Gastroesophageal sphincter (tissue), 4 donors: Measurements from ENCODE around the gene SPSB1. TPM values are rescaled to one million over a fixed set of nuclear protein-coding genes. Genes with fewer than 3 reads are reported as not detected.

Source experiments
- ATAC-seq: fragments of 150-250 bp; one replicate; pipeline ENCODE4 v1.9.1; 2016; ENCODE audit warnings: mild to moderate bottlenecking, moderate library complexity
- H3K27ac ChIP-seq, 4 donors: fragments of 200-600 bp; sonication (generic) in 3 of 4; 1 replicate in 3 of 4; 2 replicates in 1 of 4; pipeline ENCODE4 v1.5.1; 2016 to 2019
- H3K27me3 ChIP-seq: fragments of 200-600 bp; sonication (generic); one replicate; pipeline ENCODE4 v1.5.1; 2019
- H3K36me3 ChIP-seq, 2 donors: fragments of 200-600 bp; sonication (generic); one replicate each; pipeline ENCODE4 v1.5.1; 2019; ENCODE audit warnings: control low read depth in 1 of 2
- H3K4me1 ChIP-seq, 3 donors: fragments of 200-600 bp; sonication (generic); 1 replicate in 2 of 3; 2 replicates in 1 of 3; pipeline ENCODE4 v1.5.1; 2016 to 2019; ENCODE audit warnings: control low read depth in 2 of 3
- H3K4me3 ChIP-seq, 2 donors: fragments of 200-600 bp; sonication (generic); one replicate each; pipeline ENCODE4 v1.5.1; 2019; ENCODE audit warnings: mild to moderate bottlenecking in 1 of 2, moderate library complexity in 1 of 2
- H3K9me3 ChIP-seq, 3 donors: fragments of 200-600 bp; sonication (generic); one replicate each; pipeline ENCODE4 v1.5.1; 2017 to 2019; ENCODE audit warnings: control low read depth in 2 of 3
- EP300 ChIP-seq: sonication (generic); formaldehyde crosslinking; IDR thresholded peaks from one replicate; pipeline ENCODE4 v1.6.1; 2017; ENCODE audit warnings: antibody characterized with exemption, mild to moderate bottlenecking
- POLR2A ChIP-seq, 2 donors: fragments of 450-650 bp; IDR thresholded peaks; one replicate each; pipeline ENCODE4 v1.6.1; 2017; ENCODE audit warnings: antibody characterized with exemption in 2 of 2, mild to moderate bottlenecking in 2 of 2, moderate library complexity in 1 of 2
- POLR2AphosphoS5 ChIP-seq: sonication (generic); formaldehyde crosslinking; IDR thresholded peaks from one replicate; pipeline ENCODE4 v1.6.1; 2017; ENCODE audit warnings: antibody characterized with exemption
- WGBS, 2 donors: methylation state at CpG; one replicate each; pipeline ENCODE4 v1.1.5; 2018; ENCODE audit warnings: low coverage in 1 of 2; 5-methylcytosine and 5-hydroxymethylcytosine counted together
- total RNA-seq, 4 donors: library from RNA; depleted of rRNA; stranded (reverse); fragments of >200 nt; gene quantifications; one replicate each; pipeline ENCODE4 v1.1.0, GENCODE V29; 2016
- TF ChIP-seq, protein P1 (sequence below), 4 experiments: fragments of 200-600 bp in 2 of 4; fragments of 450-650 bp in 2 of 4; sonication (generic) in 1 of 4; IDR thresholded peaks; one replicate each; pipeline ENCODE4 v1.5.1; 2017 to 2019; ENCODE audit warnings: antibody characterized with exemption in 4 of 4, mild to moderate bottlenecking in 2 of 4, moderate library complexity in 2 of 4

Gene SPSB1
- total RNA-seq, 4 donors from 2014 or later: 56.3 to 111 (median 99.5) TPM

DNA sequence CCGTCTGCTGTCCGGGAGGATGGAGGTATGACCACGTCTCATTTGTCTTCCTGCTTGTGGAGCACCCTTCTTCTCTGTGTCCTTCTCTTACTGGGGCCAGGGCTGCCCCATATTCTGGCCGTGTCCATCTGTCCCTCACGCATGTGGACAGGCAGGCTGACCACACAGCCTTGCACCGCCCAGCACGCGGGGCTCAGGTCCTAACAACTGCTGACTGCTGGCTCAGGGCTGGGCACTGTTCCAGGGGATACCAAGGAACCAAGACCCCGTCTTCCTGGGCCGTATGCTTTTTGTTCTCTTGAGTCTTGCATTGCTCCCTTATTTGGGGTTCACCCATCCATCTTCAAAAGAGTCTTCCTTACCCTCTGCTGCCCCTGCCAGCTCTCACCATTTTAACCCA lies 17.5 kb upstream of the SPSB1 start:
- peaks cover 0 to 24% (median 6%) of the 10 kb centered on the region in 3 donors for H3K4me1 ChIP-seq
- H3K9me3 ChIP-seq: no peaks in the 10 kb centered on the region
- H3K27me3 ChIP-seq: no peaks in the 10 kb centered on the region
- H3K4me3 ChIP-seq: no peak overlapping the region
- WGBS, 2 donors: 73 to 90% methylated on average over 2 to 10 of the region's 10 CpGs
- TF ChIP-seq EP300 (no peak), POLR2A (IDR thresholded peaks at IDR 0.05) (no peak), POLR2AphosphoS5 (no peak)
- TF ChIP-seq, protein P1, sequence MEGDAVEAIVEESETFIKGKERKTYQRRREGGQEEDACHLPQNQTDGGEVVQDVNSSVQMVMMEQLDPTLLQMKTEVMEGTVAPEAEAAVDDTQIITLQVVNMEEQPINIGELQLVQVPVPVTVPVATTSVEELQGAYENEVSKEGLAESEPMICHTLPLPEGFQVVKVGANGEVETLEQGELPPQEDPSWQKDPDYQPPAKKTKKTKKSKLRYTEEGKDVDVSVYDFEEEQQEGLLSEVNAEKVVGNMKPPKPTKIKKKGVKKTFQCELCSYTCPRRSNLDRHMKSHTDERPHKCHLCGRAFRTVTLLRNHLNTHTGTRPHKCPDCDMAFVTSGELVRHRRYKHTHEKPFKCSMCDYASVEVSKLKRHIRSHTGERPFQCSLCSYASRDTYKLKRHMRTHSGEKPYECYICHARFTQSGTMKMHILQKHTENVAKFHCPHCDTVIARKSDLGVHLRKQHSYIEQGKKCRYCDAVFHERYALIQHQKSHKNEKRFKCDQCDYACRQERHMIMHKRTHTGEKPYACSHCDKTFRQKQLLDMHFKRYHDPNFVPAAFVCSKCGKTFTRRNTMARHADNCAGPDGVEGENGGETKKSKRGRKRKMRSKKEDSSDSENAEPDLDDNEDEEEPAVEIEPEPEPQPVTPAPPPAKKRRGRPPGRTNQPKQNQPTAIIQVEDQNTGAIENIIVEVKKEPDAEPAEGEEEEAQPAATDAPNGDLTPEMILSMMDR (IDR thresholded peaks at IDR 0.05): no peak
- H3K27ac ChIP-seq: no peak overlapping the region
- H3K36me3 ChIP-seq: no peaks in the 10 kb centered on the region
- no peak for ATAC-seq

DNA sequence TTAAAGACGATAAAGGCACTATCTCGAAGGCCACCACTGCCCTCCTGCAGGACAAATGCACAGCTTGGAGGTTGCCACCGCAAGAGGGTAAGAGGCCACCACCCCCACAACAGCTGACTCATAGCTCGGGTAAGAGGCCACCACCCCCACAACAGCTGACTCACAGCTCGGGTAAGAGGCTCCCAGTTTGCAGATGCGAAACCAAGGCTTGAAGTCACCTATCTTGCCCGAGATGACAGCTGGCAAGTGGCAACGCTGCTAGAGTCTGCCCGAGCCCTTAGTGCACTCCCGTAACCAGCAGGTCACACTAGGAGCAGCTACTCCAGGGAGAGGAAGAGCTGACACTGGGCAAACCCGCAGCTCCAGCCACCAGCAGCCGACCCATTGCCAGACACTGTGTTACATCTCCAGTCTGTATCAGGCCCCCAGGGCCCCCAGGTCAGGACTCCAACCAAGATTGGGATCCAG lies 17.1 kb upstream of the SPSB1 start:
- WGBS, 2 donors: 40 to 92% methylated on average over 1 to 5 of the region's 12 CpGs
- H3K27me3 ChIP-seq: no peaks in the 10 kb centered on the region
- no peak for ATAC-seq
- TF ChIP-seq POLR2AphosphoS5 (no peak), POLR2A (IDR thresholded peaks at IDR 0.05) (no peak), EP300 (no peak)
- TF ChIP-seq, protein P1 (IDR thresholded peaks at IDR 0.05): no peak
- no peak overlapping the region for H3K27ac ChIP-seq
- H3K4me3 ChIP-seq: no peak overlapping the region
- H3K9me3 ChIP-seq: no peaks in the 10 kb centered on the region
- H3K36me3 ChIP-seq: no peaks in the 10 kb centered on the region
- H3K4me1 ChIP-seq: peaks cover 0 to 24% (median 8%) of the 10 kb centered on the region in 3 donors

DNA sequence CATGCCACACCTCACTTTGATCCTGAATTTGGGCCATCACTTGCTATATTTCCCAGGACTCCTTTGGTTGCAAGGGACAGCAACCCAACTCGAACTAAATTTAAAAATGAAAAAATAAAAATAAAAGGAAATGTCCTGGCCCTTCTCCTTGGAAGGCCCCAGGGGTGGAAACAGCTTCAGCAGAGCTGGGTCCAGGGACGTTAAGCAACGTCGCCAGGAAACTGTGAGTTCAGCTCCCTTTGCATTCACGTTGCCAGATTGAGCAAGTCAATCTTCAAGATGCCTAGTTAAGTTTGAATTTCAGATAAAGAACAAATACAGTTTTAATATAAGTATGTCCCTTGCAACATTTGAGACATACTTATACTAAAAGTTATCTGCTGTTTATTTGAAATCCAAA lies 14.6 kb upstream of the SPSB1 start:
- Histone ChIP-seq H3K27me3 (peaks cover 10% of the 10 kb centered on the region), H3K4me3 (no peak overlapping the region), H3K36me3 (no peaks in the 10 kb centered on the region), H3K27ac (peak overlapping the region in 1 of 4 donors; percentile 51), H3K4me1 (peaks cover 0 to 36% (median 14%) of the 10 kb centered on the region in 3 donors), H3K9me3 (no peaks in the 10 kb centered on the region)
- peak; percentile 71 for ATAC-seq
- WGBS, 2 donors: 48 to 53% methylated on average over 4 to 5 of the region's 5 CpGs
- TF ChIP-seq POLR2A (IDR thresholded peaks at IDR 0.05) (no peak), POLR2AphosphoS5 (peak; percentile 14)

DNA sequence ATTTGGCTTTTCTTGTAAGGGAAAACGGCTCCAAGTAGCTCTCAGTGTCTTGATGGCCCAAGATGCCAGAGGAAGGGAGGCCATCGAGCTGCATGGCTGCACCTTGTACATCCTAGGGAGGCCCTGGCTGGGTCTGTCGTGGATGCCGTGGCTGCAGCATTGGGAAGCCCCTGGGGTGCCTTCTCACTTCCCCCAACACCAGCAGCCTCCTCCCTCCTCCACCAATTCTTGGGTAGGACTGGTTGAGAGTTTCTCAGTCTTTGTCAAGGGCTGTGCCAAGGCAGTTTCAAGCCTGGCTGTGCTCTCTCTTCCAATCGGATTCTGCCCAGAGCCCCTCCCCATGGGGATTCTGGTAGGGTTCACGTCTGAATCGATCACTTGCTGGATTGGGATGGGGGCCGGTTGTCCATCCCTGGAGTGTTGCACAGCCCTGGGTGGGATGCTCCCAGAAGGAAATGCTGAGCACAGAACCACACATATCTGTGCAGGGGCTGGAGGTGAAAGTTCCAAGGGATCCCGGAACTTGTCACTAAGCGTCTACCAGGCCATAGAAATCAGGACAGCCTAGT lies 14.0 kb upstream of the SPSB1 start:
- H3K36me3 ChIP-seq: no peaks in the 10 kb centered on the region
- peak overlapping the region in 2 of 4 donors; percentile 24 to 51 for H3K27ac ChIP-seq
- H3K27me3 ChIP-seq: peaks cover 10% of the 10 kb centered on the region
- no peak overlapping the region for H3K4me3 ChIP-seq
- no peak for ATAC-seq
- peaks cover 0 to 36% (median 14%) of the 10 kb centered on the region in 3 donors for H3K4me1 ChIP-seq
- no peaks in the 10 kb centered on the region for H3K9me3 ChIP-seq
- TF ChIP-seq EP300 (no peak), POLR2A (IDR thresholded peaks at IDR 0.05) (no peak), POLR2AphosphoS5 (no peak)
- TF ChIP-seq, protein P1 (IDR thresholded peaks at IDR 0.05): no peak
- WGBS, 2 donors: 57% methylated on average over 5 of the region's 10 CpGs; no CpG with 5 or more reads in 1 of the 2 donors

DNA sequence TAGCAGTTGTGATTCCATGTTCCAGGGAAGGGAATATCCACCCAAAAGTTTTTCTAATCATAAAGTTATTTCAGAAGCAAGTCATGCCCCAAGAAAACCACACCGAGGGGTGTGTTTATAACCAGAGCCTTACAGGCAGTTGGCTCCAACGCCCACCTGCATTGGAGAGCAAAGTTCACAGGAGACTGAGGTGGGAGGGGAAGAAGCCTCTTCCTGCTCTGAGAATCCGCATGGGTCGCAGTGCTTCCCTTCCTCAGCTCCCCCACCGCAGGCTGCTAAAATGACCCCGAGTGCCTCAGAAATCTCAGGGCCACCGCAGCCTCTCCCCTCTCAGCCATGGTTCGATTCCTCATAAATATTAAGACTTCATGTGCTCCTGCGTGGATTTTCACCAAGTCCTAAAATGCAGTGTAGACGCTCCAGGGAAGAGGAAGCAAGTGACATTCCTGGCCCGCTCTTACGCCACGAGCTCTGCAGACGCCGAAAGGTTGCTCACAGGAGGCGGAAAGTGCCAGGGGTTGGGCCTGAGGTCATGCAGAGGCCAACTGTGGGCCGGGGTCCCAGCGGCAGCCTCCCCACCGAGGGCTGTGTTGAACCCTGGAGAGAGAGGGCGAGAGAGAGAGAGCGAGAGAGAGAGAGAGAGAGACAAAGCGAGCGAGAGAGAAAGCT lies 13.4 kb upstream of the SPSB1 start:
- peaks cover 0 to 4% (median 0%) of the 10 kb centered on the region in 3 donors for H3K9me3 ChIP-seq
- peak overlapping the region in 2 of 4 donors; percentile 24 to 51 for H3K27ac ChIP-seq
- no peak for TF ChIP-seq POLR2A (IDR thresholded peaks at IDR 0.05)
- TF ChIP-seq EP300: no peak
- TF ChIP-seq, protein P1 (IDR thresholded peaks at IDR 0.05): no peak
- WGBS, 2 donors: 62 to 77% methylated on average over 11 to 12 of the region's 23 CpGs
- ATAC-seq: no peak
- no peak overlapping the region for H3K4me3 ChIP-seq
- H3K4me1 ChIP-seq: peaks cover 0 to 36% (median 14%) of the 10 kb centered on the region in 3 donors
- H3K27me3 ChIP-seq: peaks cover 10% of the 10 kb centered on the region
- no peaks in the 10 kb centered on the region for H3K36me3 ChIP-seq
